Measurements from ENCODE around the gene RFPL4AL1. TPM values are rescaled to one million over a fixed set of nuclear protein-coding genes. Genes with fewer than 3 reads are reported as not detected.

Gene RFPL4AL1
- total RNA-seq, 6 experiments from 2014 or later: 0.57 to 0.79 TPM; not detected in 4

GRCh38 chr19:55777528-55777927 lies 8.6 kb downstream of the RFPL4AL1 start:
- no peak for ATAC-seq
- no peaks in the 10 kb centered on the region for H3K4me1 ChIP-seq
- no peaks in the 10 kb centered on the region for H3K27me3 ChIP-seq
- H3K4me3 ChIP-seq: no peak overlapping the region
- no peaks in the 10 kb centered on the region for H3K9me3 ChIP-seq
- H3K27ac ChIP-seq: no peak overlapping the region
- H3K36me3 ChIP-seq: no peaks in the 10 kb centered on the region
- intact Hi-C loops (cut with DNase I): no loop called here
- WGBS (ENCODE audit: insufficient coverage, low coverage, low lambda C conversion rate, missing lambda C conversion rate): 18% methylated on average over 7 of the region's 7 CpGs
- TF ChIP-seq CTCF (IDR thresholded peaks at IDR 0.05) (peak; percentile 13 to 36 (median 17)), POLR2A (IDR thresholded peaks at IDR 0.05) (no peak)
- DNase-seq: no peak

GRCh38 chr19:55778331-55778730 lies 9.4 kb downstream of the RFPL4AL1 start:
- no peak for ATAC-seq
- WGBS (ENCODE audit: insufficient coverage, low coverage, low lambda C conversion rate, missing lambda C conversion rate): 70% methylated on average over 2 of the region's 16 CpGs
- no peak for DNase-seq
- no peaks in the 10 kb centered on the region for H3K4me1 ChIP-seq
- H3K27me3 ChIP-seq: no peaks in the 10 kb centered on the region
- intact Hi-C loops (cut with DNase I): no loop called here
- no peaks in the 10 kb centered on the region for H3K9me3 ChIP-seq
- no peak overlapping the region for H3K4me3 ChIP-seq
- no peak for TF ChIP-seq CTCF (IDR thresholded peaks at IDR 0.05)
- no peak for TF ChIP-seq POLR2A (IDR thresholded peaks at IDR 0.05)
- H3K36me3 ChIP-seq: no peaks in the 10 kb centered on the region
- no peak overlapping the region for H3K27ac ChIP-seq

- intact Hi-C loops (cut with DNase I): no loop called here
- Histone ChIP-seq H3K4me3 (no peak overlapping the region), H3K9me3 (no peaks in the 10 kb centered on the region), H3K27me3 (no peaks in the 10 kb centered on the region), H3K4me1 (no peaks in the 10 kb centered on the region), H3K27ac (no peak overlapping the region), H3K36me3 (no peaks in the 10 kb centered on the region)
- 52% methylated on average over 5 of the region's 5 CpGs for WGBS (ENCODE audit: insufficient coverage, low coverage, low lambda C conversion rate, missing lambda C conversion rate)
- TF ChIP-seq CTCF (IDR thresholded peaks at IDR 0.05) (no peak), POLR2A (IDR thresholded peaks at IDR 0.05) (no peak)
- ATAC-seq: no peak
- DNase-seq: no peak
Measured at GRCh38 chr19:55781112-55781511, 12.2 kb downstream of the RFPL4AL1 start.

- DNase-seq (no peak), ATAC-seq (no peak)
- H3K4me3 ChIP-seq: no peak overlapping the region
- no peak overlapping the region for H3K27ac ChIP-seq
- H3K27me3 ChIP-seq: no peaks in the 10 kb centered on the region
- WGBS (ENCODE audit: insufficient coverage, low coverage, low lambda C conversion rate, missing lambda C conversion rate): 89% methylated on average over 11 of the region's 11 CpGs
- TF ChIP-seq POLR2A (IDR thresholded peaks at IDR 0.05): no peak
- no peak for TF ChIP-seq CTCF (IDR thresholded peaks at IDR 0.05)
- H3K9me3 ChIP-seq: no peaks in the 10 kb centered on the region
- no peaks in the 10 kb centered on the region for H3K4me1 ChIP-seq
- intact Hi-C loops (cut with DNase I): no loop called here
- H3K36me3 ChIP-seq: no peaks in the 10 kb centered on the region
Measured at GRCh38 chr19:55795021-55795420, 26.1 kb downstream of the RFPL4AL1 start.

GRCh38 chr19:55801416-55801815 lies 32.5 kb downstream of the RFPL4AL1 start:
- no peak for DNase-seq
- 69% methylated on average over 7 of the region's 7 CpGs for WGBS (ENCODE audit: insufficient coverage, low coverage, low lambda C conversion rate, missing lambda C conversion rate)
- Histone ChIP-seq H3K36me3 (no peaks in the 10 kb centered on the region), H3K27ac (no peak overlapping the region), H3K4me1 (no peaks in the 10 kb centered on the region), H3K4me3 (no peak overlapping the region), H3K27me3 (no peaks in the 10 kb centered on the region), H3K9me3 (no peaks in the 10 kb centered on the region)
- no peak for ATAC-seq
- intact Hi-C loops (cut with DNase I): loop anchor here in 1 of 2 donors (10.0 kb wide), 1 partner anchor 117 kb away; no protein-coding TSS in a partner anchor
- no peak for TF ChIP-seq POLR2A (IDR thresholded peaks at IDR 0.05)
- no peak for TF ChIP-seq CTCF (IDR thresholded peaks at IDR 0.05)
